ENCODE data around the gene PPFIBP1.

PPFIBP1 gene

GRCh38 chr12:27665704-27666103 is 141.7 kb downstream of the PPFIBP1 start:
- DNase-seq (ENCODE audit: low spot score), result no peak

GRCh38 chr12:27666510-27666909 is 142.5 kb downstream of the PPFIBP1 start:
- DNase-seq (ENCODE audit: low spot score), result no peak

- DNase-seq (ENCODE audit: low spot score), result no peak
These were observed 143.5 kb downstream of the PPFIBP1 start for GRCh38 chr12:27667540-27667939.

GRCh38 chr12:27672051-27672450 is 148.0 kb downstream of the PPFIBP1 start:
- DNase-seq (ENCODE audit: low spot score), result no peak

DNA sequence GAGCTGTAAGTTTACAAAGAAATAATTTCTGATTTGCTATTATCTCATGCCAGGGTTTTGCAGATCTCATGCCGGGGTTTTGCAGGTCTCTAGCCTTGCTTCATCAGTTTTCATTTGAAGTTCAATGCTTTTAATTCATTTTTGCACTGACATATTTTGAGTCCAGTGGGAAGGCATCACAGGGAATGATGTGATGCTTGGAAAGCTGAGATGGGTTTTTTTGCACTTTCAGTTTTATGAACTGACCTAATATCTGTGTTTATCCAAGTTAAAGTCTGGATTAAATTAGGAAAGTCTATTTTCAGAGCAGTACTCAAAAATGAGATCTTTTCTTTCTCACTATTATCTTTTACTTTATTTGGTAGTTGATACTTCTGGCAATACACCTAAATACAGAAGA is 148.6 kb downstream of the PPFIBP1 start:
- DNase-seq (ENCODE audit: low spot score), result no peak

GRCh38 chr12:27673101-27673718 is 149.2 kb downstream of the PPFIBP1 start:
- no peak for DNase-seq (ENCODE audit: low spot score)

GRCh38 chr12:27674989-27675388 is 151.0 kb downstream of the PPFIBP1 start:
- no peak for DNase-seq (ENCODE audit: low spot score)

DNA sequence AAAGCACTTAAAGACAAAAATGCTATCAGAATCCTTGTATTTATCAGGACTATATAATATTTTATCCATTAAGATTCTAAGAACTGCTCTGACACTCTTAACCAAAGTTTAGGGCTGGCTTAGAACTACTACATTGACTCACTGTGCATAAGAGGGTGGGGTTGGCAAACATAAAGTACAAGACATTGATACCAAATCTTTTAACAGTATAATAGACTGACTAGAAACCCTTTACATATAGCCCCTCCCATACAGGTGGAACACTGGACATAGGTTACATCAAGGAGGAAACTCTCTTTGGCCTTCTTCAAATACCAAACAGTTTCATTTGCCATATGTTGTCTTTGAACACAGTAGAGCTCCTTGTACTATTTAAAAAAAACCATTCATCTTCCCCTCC is 156.6 kb downstream of the PPFIBP1 start:
- no peak for DNase-seq (ENCODE audit: low spot score)

DNA sequence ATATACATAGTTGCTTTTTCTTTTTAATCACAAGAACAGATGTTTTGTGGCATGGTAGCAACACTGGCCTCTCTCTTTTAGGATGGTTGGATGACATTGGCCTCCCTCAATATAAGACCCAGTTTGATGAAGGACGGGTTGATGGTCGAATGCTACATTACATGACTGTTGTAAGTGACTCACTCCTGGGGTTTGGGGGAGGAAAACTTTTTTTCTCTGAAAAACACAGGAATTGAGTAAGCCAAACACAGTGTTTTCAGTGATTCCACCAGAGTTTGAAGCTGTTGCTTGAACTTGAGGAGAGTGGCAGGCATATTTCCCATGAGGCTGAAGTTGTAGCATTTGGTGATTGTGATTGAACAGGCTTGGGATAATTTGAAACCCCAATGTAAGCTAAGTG is 158.5 kb downstream of the PPFIBP1 start:
- DNase-seq (ENCODE audit: low spot score), result no peak

DNA sequence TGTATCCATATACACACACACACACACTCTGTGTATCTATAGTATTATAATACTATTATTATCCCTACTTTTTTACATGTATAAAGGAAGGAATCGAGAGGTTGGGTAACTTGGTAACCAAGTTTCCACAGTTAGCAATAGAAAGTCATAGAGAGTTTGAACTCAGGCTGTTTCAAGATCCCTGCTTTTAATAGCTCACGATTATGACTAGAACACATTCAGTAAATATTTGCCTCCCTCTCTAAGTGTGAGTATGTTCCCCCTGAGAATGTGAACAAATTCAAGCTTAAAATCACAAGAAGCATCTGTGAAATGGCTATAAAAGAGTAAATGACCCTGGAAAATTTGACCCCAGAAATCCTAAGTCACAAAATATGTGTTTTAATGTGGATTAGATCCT is 161.3 kb downstream of the PPFIBP1 start:
- no peak for DNase-seq (ENCODE audit: low spot score)

DNA sequence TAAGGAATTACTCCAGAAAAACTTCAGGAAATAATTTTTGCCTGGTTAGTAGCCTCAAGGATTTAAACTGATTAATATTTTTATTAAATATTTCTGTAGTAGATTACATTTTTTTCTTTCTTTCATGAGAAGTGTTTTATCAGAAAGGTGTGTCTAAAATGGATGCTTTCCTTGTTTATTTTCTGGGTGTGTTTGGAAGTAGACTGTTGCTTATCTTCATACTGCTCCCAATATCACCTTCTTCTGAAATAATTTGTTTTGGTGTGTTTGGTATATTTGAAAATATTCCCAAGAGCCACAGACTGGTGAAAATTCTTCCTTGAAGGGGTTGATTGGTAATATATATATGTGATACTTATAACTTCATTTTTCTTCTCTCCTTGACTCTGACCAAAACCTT is 162.1 kb downstream of the PPFIBP1 start:
- peak; percentile 21 for DNase-seq (ENCODE audit: low spot score)

GRCh38 chr12:27688671-27689070 is 164.7 kb downstream of the PPFIBP1 start:
- DNase-seq (ENCODE audit: low spot score), result no peak

GRCh38 chr12:27689558-27690180 is 165.7 kb downstream of the PPFIBP1 start:
- DNase-seq (ENCODE audit: low spot score), result no peak

- no peak for DNase-seq (ENCODE audit: low spot score)
These were observed 169.4 kb downstream of the PPFIBP1 start for GRCh38 chr12:27693403-27693802.

DNA sequence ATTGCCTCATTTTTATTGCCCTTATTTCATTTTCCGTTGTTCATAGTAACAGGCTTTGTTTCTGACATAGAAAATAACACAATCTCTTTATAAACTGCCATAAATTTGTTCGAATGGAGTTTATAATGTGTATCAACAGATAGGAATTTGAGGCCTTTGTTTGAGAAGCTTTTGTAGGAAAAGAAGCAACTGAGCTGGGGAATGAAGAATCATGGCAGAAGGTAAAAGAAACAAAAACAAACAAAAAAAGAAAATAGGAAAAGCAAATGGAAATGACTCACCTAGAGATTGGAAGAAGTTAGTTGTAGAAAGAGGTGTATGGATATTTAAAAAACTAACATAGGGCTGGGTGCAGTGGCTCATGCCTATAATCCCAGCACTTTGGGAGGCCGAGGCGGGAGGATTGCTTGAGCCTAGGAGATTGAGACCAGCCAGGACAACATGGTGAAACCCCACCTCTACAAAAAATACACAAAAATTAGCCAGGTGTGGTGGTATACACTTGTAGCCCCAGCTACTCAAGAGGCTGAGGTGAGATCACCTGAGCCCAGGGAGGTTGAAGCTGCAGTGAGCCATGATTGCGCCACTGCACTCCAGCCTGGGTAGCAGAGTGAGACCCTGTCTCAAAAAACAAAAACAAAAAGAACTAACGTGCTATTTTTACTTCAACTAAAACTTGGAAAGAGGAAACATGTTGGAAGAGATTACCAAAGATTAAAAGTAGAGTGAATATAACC is 171.7 kb downstream of the PPFIBP1 start:
- DNase-seq (ENCODE audit: low spot score), result no peak

- no peak for DNase-seq (ENCODE audit: low spot score)
These were observed 172.3 kb downstream of the PPFIBP1 start, which contains the start of gene REP15 for GRCh38 chr12:27696293-27696652. Gene REP15, plus strand, starts transcription at chr12:27696447. Its CDS starts 116 bp downstream, at chr12:27696563.

DNA sequence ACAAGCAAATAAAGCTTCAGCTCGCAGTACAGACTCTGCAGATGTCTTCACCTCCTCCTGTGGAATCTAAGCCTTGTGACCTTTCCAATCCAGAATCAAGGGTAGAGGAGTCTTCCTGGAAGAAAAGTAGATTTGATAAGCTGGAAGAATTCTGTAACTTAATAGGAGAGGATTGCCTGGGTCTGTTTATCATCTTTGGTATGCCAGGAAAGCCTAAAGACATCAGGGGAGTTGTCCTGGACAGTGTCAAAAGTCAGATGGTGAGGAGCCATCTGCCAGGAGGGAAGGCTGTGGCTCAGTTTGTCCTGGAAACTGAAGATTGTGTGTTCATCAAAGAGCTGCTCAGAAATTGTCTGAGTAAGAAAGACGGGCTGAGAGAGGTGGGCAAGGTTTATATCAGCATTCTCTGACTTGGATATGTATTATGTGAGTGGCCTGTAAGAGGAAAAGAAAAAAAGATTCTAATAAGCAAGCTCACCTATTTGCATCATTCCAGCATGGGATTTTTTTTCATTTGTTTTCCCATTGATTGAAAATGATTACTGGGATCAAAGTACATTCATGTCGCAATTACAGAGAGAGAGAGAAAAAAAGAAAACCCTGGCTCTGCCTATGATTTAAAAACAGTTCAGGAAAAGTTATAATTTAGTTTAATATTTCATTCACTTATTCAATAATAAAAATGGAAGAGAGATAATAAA is 173.0 kb downstream of the PPFIBP1 start:
- no peak for DNase-seq (ENCODE audit: low spot score)

DNA sequence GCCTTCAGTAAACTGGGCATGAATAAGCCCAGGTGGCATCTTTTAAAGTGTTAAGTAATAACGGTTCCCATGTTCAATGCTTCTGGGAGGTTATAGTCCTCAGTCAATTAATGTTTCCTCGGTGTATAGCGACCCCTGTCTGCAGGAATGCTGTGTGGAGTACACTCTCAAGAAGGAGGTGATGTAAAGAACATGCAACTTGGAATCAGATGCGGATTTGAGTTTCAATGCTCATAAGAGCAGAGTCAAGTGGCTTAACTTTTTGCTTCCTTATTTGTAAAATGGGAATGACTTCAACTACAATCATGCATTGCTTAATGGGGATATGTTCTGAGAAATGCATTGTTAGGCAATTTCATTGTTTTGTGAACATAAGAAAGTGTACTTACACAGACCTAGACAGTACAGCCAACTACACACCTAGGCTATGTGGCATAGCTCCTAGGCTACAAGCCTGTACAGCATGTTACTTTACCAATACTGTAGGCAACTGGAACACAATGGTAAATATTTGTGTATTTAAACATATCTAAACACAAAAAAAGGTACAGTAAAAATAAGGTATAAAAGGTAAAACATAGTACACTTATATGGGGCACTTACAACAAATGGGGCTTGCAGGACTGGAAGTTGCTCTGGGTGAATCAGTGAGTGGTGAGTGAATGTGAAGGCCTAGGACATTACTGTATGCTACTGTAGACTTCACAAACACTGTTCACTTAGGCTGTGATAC is 179.9 kb downstream of the PPFIBP1 start:
- DNase-seq (ENCODE audit: low spot score), result peak; percentile 88

DNA sequence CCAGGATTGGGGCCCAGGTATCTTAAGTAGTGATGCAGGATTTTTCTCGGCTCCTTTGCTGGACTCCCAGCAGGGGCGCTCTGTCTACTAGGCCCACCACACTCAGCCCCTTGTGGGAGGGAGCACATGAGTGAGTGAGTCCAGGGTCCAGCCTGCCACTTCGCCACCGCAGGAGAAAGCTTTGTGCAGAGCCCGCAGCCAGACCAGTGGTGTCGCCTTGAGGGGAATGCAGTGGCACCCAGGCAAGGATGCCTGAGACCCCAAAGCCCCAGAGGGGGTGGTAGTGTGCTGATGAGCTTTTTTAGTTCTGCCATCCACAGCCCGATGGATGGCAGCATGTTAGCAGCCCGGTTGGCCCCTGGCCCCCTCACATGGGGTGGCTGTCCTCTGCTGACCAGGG is 181.3 kb downstream of the PPFIBP1 start:
- DNase-seq (ENCODE audit: low spot score), result no peak

DNA sequence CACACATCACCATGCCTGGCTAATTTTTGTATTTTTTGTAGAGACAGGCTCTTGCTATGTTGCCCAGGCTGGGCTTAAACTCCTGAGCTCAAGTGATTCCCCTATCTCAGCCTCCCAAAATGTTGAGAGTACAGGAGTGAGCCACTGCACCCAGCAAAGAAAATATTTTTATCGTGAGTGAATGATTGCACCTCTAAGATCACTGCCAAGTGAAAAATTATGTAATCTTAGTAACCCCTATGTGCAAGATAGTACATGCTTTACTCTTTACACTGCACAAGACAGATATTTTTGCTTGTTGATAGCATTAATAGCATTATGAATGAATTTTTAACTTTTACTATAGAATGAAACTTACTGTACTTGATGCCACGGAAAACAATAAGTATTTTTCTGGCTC is 183.2 kb downstream of the PPFIBP1 start:
- no peak for DNase-seq (ENCODE audit: low spot score)

GRCh38 chr12:27709212-27709931 is 185.4 kb downstream of the PPFIBP1 start:
- no peak for DNase-seq (ENCODE audit: low spot score)

Measured in LoVo (cell line).